GM19455 (cell line): Measurements from ENCODE around the gene TSPAN14.

Experiments used
- ATAC-seq: cut with Tn5 transposase; IDR thresholded peaks from one replicate; pipeline ENCODE4 v1.9.1; 2021; ENCODE audit not compliant: unreplicated experiment

TSPAN14 gene

GRCh38 chr10:80454513-80455460 is 677 bp downstream of the TSPAN14 start:
- ATAC-seq, result peak; percentile 24

GRCh38 chr10:80455461-80456349 is 1.6 kb downstream of the TSPAN14 start:
- ATAC-seq, result no peak

GRCh38 chr10:80457554-80458262 is 3.6 kb downstream of the TSPAN14 start:
- ATAC-seq, result no peak

- ATAC-seq, result no peak
Observed at GRCh38 chr10:80458263-80458625, 4.1 kb downstream of the TSPAN14 start.

- no peak for ATAC-seq
Observed at GRCh38 chr10:80458638-80459037, 4.5 kb downstream of the TSPAN14 start.

- peak; percentile 45 for ATAC-seq
Observed at GRCh38 chr10:80459047-80459865, 5.1 kb downstream of the TSPAN14 start.

GRCh38 chr10:80460399-80461207 is 6.5 kb downstream of the TSPAN14 start:
- no peak for ATAC-seq

- ATAC-seq, result no peak
Observed at GRCh38 chr10:80461208-80462183, 7.4 kb downstream of the TSPAN14 start.

- no peak for ATAC-seq
Observed at GRCh38 chr10:80462299-80462980, 8.3 kb downstream of the TSPAN14 start.

- ATAC-seq, result peak; percentile 32
Observed at GRCh38 chr10:80462981-80463741, 9.1 kb downstream of the TSPAN14 start.

GRCh38 chr10:80463868-80464267 is 9.8 kb downstream of the TSPAN14 start:
- ATAC-seq, result no peak

GRCh38 chr10:80464557-80465450 is 10.7 kb downstream of the TSPAN14 start:
- no peak for ATAC-seq

- no peak for ATAC-seq
Observed at GRCh38 chr10:80465451-80465835, 11.3 kb downstream of the TSPAN14 start.

GRCh38 chr10:80465839-80466590 is 11.9 kb downstream of the TSPAN14 start:
- ATAC-seq, result no peak

GRCh38 chr10:80466724-80467326 is 12.7 kb downstream of the TSPAN14 start:
- ATAC-seq, result no peak
